ENCODE measurements around the gene ARHGAP10.

ARHGAP10 gene

DNA sequence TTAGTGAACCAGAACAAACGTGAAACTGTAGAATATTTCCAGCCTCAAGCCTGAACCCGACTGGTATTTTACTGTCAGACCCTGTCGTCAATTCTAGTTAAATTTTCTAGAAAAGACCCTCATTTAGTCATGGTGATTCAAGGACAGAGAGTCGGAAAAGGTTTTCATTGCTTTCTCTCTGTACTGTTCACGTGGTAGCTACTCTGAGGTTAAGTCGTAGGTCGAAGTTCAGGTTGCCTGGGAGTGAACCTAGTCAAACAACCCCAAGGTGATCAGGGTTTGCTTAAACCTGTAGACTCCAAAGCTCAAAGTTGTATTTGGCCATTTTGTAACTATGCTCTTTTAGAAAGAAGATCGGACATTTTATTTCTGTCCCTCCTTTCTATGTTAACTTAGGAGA is 283.6 kb downstream of the ARHGAP10 start:
- TF ChIP-seq POLR2A (IDR thresholded peaks at IDR 0.05; ENCODE audit: low read length) (no peak), GATA1 (IDR thresholded peaks at IDR 0.05; ENCODE audit: low read depth, low read length) (no peak)
- no peak for DNase-seq

DNA sequence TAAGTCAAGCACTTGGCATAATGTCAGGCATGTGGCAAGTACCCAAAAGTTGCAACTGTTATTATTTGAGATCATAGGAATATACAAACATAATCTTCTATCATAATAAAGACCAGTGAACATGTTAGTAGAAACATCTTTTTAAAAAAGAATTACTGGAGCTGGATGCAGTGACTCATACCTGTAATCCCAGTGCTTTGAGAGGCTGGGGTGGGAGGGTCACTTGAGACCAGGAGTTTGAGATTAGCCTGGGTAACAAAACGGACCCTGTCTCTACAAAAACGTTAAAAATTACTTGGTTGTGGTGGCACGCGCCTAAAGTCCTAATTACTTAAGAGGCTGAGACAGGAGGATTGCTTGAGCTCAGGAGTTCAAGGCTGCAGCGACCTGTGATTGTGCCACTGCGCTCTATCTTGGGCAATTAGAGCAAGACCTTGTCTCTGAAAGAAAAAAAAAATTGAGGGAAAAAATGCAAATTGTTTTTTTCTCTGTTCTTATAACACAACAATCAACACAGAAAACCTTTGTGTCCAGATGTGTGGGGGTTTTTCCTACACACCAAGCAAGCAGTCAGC is 284.3 kb downstream of the ARHGAP10 start:
- TF ChIP-seq GATA1 (IDR thresholded peaks at IDR 0.05; ENCODE audit: low read depth, low read length) (no peak), POLR2A (IDR thresholded peaks at IDR 0.05; ENCODE audit: low read length) (no peak)
- no peak for DNase-seq

DNA sequence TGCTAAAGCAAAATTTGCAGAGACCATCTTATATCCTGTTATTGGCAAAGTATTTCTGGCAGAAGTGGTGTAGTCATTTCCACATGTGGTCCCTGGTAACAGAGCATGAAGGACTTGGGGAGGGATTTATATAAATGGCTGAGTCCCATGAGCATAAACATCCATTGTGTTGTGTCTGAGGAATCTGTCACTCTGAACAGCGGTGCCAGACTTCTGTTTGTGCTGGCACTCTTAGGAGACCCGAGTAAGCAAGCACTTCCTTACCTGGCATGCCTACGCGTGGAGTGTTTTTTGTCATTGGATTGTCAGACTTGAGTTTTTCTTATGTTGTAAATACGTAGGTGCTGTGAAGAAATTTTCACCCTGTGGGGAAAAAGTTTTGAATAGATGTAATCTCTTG is 285.9 kb downstream of the ARHGAP10 start:
- DNase-seq = no peak
- TF ChIP-seq POLR2A (IDR thresholded peaks at IDR 0.05; ENCODE audit: low read length) (no peak), GATA1 (IDR thresholded peaks at IDR 0.05; ENCODE audit: low read depth, low read length) (no peak)

DNA sequence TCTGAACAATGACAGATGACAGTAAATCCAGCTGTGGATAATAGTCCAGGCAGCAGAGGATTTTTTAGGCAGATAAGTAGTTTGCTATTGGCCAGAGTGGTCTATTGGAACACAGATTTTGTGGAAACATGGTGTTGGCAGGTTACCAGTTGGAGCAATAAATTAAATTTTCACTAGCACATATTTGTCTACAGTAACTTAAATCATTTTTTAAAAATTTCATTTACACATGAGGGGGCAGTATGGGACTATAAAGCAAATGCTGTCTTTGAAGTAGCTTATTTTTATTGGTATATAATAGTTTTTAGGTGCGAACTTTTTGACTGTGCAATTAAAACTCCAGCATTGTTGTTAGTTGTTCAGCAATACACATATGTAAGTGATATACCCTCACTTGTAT is 289.8 kb downstream of the ARHGAP10 start:
- TF ChIP-seq GATA1 (IDR thresholded peaks at IDR 0.05; ENCODE audit: low read depth, low read length) (no peak), POLR2A (IDR thresholded peaks at IDR 0.05; ENCODE audit: low read length) (no peak)
- no peak for DNase-seq

DNA sequence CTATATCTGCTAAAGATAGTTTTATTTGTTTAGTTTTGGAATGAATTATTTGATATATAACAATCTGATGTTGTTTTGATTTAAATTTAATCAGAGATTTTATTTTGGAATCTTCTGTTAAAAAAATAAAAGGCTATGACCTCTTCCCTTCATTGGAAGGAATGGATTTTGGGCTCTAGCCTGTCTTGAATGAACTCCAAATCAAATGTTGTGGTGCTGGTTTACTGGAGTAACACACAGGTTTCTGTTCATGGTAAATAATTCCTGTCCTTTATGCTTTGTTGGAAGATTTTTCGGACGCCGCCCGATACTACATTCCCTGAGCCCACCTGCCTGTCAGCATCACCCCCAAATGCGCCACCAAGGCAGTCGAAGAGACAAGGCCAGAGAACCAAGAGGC is 291.1 kb downstream of the ARHGAP10 start:
- TF ChIP-seq POLR2A (IDR thresholded peaks at IDR 0.05; ENCODE audit: low read length) (no peak), GATA1 (IDR thresholded peaks at IDR 0.05; ENCODE audit: low read depth, low read length) (no peak)

DNA sequence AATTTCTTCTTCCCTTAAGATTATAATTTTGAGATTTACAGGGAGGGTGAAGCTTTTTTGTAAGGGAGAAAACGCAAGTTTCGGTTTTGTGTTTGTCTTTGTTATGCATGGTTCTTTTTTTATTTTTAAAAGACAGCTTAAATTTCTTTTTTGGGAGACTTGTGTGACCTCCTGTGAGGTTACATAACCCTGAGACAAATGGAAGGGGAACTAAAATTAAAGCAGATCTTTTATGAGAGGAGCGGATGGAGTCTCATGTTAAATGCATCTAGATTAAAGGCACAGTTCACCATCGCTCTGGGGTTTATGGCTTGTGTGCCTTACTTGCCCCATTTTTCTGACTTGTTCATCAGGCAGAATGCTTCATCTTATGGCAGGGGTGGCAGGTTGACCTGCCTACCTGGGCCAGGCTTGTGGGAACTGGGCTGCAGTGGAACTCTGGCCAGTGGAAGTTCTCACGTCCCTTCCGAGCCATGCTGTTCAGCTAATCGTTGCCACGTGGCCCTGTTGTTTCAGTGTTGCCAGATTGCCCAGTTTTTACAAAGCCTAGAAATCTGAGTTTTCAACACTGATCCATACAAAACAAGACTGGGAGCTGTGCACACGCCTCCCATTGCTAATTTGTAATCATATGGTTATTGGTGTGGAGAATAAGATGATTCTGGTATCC is 291.8 kb downstream of the ARHGAP10 start:
- no peak for DNase-seq

More for the DNA sequence above, 291.1 kb downstream of the ARHGAP10 start:
- DNase-seq = no peak

DNA sequence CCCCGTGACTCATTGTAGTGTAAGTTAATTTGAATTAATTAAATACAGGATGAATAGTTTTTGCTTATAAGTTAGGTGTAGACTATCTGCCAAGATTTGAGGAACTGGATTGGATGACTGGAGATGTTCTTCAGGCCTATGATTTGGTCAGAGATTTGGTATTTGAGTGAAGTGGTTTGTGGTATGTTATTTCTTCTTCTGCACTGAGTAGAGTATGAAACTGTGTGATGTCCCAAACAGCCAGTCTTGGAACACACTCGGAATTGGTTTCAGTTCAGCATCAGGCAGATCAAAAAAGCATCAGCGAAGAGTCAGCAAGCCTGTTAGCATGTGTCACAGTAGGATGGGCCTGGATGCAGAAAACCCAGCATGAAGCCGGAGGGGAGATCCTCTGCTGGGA is 294.1 kb downstream of the ARHGAP10 start:
- no peak for DNase-seq
- TF ChIP-seq GATA1 (IDR thresholded peaks at IDR 0.05; ENCODE audit: low read depth, low read length) (no peak), POLR2A (IDR thresholded peaks at IDR 0.05; ENCODE audit: low read length) (no peak)

More for the DNA sequence above, 291.8 kb downstream of the ARHGAP10 start:
- TF ChIP-seq POLR2A (IDR thresholded peaks at IDR 0.05; ENCODE audit: low read length) (no peak), GATA1 (IDR thresholded peaks at IDR 0.05; ENCODE audit: low read depth, low read length) (no peak)

DNA sequence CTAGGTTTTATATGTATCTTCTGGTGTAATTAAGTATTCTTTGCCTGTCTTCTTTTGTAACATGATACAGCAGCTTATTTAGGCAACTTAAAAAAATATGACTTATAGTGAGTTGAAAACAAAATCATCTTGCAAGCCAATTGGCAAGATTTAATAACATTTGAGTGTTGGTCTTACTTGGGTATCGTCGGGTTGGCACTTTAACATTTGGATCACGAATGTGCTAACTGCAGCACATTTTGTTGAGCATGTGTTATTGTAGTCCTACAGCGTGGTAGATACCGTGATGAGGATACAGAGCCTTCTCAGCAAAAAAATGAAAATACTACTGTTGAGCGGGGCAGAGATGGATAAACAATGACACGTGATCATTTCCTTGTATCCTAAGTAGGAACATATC is 295.3 kb downstream of the ARHGAP10 start:
- TF ChIP-seq POLR2A (IDR thresholded peaks at IDR 0.05; ENCODE audit: low read length) (no peak), GATA1 (IDR thresholded peaks at IDR 0.05; ENCODE audit: low read depth, low read length) (no peak)
- DNase-seq = no peak

DNA sequence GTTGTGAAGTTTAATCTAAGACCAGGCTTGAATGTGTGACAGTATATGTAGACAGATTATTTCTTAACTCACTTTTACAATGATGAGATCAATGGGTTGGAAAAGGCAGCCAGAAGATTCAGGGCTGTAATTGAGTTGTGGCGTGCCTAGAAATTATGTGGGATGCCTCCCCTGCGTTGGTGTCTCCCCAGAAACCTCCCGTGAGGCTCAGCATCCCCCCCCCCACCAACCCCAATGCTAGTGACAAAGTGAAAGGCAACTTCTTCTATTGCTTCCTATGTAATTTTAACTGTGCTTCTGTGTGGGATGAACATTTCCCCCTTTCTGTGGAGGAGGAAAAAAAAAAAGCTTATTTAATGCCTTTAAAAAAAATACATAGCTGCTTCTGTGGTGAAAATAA is 297.9 kb downstream of the ARHGAP10 start:
- no peak for DNase-seq
- TF ChIP-seq GATA1 (IDR thresholded peaks at IDR 0.05; ENCODE audit: low read depth, low read length) (no peak), POLR2A (IDR thresholded peaks at IDR 0.05; ENCODE audit: low read length) (no peak)

DNA sequence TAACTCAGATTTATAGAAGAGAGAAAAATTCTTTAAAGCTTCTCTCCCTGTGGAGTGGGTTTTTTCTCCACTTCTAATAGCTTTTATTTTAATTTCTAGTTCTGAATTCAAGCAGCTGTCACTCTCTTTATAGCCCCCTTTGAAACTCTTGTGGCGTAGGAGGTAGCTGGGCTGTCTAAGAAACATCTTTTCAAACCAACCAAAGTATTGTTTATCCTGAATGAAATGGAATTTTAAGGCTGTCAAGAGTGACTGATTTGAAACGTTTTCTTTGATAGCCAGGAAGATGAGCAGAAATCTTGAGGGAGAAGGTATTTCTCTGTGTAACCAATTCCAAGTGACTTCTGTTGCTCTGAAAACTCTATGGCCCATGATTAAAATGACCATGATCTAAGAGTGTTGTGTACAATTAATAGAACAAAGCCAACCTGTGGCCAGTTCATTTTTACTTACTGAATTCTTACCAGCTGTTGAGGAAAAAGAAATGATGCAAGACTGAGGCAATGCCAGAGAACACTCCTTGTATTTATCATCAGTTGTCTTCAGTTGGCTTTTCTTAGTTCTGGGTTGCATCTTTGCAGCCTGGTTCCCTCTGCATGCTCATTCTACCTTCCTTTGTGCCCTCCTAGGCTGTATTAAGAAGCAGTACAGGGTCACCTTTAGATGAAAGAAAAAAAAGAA is 298.4 kb downstream of the ARHGAP10 start:
- DNase-seq = peak in 1 of 2 experiments; percentile 51

DNA sequence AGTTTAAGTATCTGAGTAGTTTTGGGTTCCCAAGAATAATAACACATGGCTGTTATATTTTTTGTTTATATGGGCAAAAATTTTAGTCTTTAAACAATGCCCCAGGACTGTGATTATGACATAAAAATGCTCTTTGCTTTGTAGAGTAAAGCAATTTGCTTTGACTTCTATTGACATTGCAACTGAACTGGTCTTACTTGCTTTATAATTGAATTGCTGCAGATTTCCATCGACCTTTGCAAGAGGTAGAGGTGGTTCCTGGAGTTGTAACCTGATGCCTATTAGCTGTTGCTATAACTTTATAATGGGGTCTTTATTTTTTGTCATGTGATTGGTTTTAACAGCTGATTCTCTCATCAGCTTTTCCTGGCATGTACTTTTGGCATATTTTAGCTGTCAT is 302.9 kb downstream of the ARHGAP10 start:
- no peak for TF ChIP-seq GATA1 (IDR thresholded peaks at IDR 0.05; ENCODE audit: low read depth, low read length)
- no peak for TF ChIP-seq POLR2A (IDR thresholded peaks at IDR 0.05; ENCODE audit: low read length)
- no peak for DNase-seq

More for the DNA sequence above, 298.4 kb downstream of the ARHGAP10 start:
- TF ChIP-seq GATA1 (IDR thresholded peaks at IDR 0.05; ENCODE audit: low read depth, low read length) (no peak), POLR2A (IDR thresholded peaks at IDR 0.05; ENCODE audit: low read length) (no peak)

DNA sequence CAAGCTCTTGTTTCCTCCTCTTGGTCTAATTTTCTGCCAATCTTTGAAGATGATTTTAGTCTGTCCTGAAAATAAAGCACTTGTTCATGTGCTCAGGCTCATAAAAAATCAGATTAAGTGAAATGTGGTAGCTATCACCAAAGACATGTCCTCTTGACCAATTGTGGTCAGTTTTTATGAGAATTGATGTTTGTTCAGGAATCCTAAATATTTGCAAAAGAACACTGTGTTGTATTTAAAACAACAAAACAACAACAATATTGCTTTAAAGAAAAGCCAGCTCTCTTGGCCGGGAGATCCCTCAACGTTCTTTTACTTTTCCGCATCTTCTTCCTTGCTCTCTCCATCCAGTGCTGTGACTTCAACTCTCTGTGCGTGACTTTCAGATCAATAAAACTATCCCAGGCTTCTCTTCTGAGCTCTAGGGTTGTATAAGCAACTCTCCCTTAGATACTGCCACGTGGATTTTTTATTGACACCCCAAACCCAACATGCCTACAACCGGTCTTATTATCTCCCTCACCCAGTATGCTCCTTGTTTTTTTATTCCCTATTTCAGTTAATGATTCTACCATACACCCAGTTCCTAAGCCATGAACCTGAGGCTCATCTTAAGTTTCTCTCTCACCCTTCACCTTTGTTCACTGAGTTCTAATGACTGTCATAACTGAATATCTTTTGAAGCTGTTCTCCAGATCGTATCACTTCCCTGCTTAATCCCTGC is 309.9 kb downstream of the ARHGAP10 start:
- TF ChIP-seq GATA1 (IDR thresholded peaks at IDR 0.05; ENCODE audit: low read depth, low read length) (no peak), POLR2A (IDR thresholded peaks at IDR 0.05; ENCODE audit: low read length) (no peak)
- no peak for DNase-seq

DNA sequence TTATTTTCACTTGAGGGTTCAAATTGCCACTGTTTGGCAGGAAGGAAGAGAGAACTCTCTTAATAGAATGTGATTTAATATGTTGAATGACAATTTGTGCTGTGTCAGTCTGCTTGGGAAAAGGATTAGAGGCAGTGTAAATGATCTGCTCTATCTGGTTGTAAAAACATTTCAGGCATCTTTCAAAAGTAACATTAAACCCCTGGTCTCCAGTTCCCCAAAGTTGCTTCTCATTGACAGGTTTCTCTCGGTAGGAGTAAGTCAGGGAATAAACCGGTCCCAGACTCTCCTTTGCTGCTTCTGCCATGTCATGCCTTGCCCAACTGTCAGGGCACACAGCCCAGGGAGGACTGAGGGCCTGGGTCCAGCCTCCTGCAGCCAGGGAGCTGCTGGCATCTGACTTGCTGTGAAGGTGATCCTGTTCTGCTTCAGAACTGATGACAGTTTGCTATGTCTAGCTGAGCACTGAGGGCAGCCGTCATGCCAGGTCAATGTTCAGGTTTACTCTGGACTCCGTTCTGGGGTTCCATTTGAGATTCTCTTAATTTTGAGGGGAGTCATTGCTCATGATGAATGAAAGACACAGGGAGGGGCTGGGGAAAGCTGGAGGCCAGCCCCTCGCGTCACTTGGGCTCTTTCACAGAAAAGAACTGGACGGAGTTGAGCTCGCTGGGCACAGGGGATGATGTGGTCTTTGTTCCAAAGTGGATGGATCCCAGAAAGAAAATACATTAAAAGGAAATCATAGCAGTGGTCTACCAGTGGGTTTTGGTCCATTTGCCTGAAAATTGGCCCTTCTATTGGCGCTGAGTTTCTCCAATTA is 312.4 kb downstream of the ARHGAP10 start:
- TF ChIP-seq POLR2A (IDR thresholded peaks at IDR 0.05; ENCODE audit: low read length) = no peak
- no peak for TF ChIP-seq GATA1 (IDR thresholded peaks at IDR 0.05; ENCODE audit: low read depth, low read length)
- no peak for DNase-seq

Data from erythroblast (primary cell).